GM12878 (cell line): ENCODE measurements around the gene RORB. TPM values are rescaled to one million over a fixed set of nuclear protein-coding genes. Genes with fewer than 3 reads are reported as not detected.

ENCODE experiments used
- ATAC-seq: fragments of 200-7000 bp; cut with Tn5 transposase; 3 replicates; pipeline ENCODE4 v1.9.1; 2020; ENCODE audit warnings: mild to moderate bottlenecking, moderate library complexity
- BruUV-seq: library from RNA; stranded (reverse); fragments of 400-500 nt; replicated peaks from 2 replicates; lab custom pipeline; 2021; lab: Mats Ljungman, UMichigan
- CTCF ChIA-PET: fragments of 300-600 bp; sonication (Branson Sonifier 250); formaldehyde crosslinking; extraction: SDS; loops from one replicate; lab custom pipeline; 2021; ENCODE audit warnings: inconsistent platforms; lab: Yijun Ruan, JAX
- POLR2A ChIA-PET: fragments of 350-600 bp; formaldehyde crosslinking; extraction: SDS; loops from one replicate; lab custom pipeline; 2021; ENCODE audit warnings: inconsistent platforms; lab: Charles Lee
- RAD21 ChIA-PET: fragments of 300-600 bp; sonication (Branson Sonifier 250); formaldehyde crosslinking; loops from one replicate; lab custom pipeline; 2023; ENCODE audit warnings: antibody characterized with exemption; ENCODE audit not compliant: unreplicated experiment; lab: Charles Lee
- SMC1A ChIA-PET: fragments of 300-600 bp; sonication (Branson Sonifier 250); formaldehyde crosslinking; loops from one replicate; lab custom pipeline; 2023; ENCODE audit not compliant: unreplicated experiment, uncharacterized antibody; lab: Charles Lee
- DNase-seq: peaks from one replicate; pipeline ENCODE4 v3.0.0-alpha.2; 2011; ENCODE audit warnings: low read depth, low spot score
- FAIRE-seq: peaks from 3 replicates; lab custom pipeline; 2011; peaks lifted over from hg19 to GRCh38; lab: Jason Lieb, UNC
- H2AFZ ChIP-seq: 2 replicates; pipeline ENCODE4 v1.6.0; 2011; ENCODE audit warnings: low read depth, low read length, control low read depth; ENCODE audit not compliant: control insufficient read depth
- H3K27ac ChIP-seq: 2 replicates; pipeline ENCODE4 v1.5.1; 2011; ENCODE audit warnings: control low read depth; ENCODE audit not compliant: control insufficient read depth, insufficient read depth
- H3K27me3 ChIP-seq, 2 experiments: replicated peaks in 1 of 2; 2 replicates each; pipeline versions ENCODE4 v1.6.0 to v1.6.1; 2011; ENCODE audit warnings: low read length in 1 of 2; ENCODE audit not compliant: control insufficient read depth in 2 of 2, insufficient read depth in 2 of 2
- H3K36me3 ChIP-seq, 2 experiments: 2 replicates each; pipeline ENCODE4 v1.5.1; 2011; ENCODE audit warnings: low read length in 1 of 2; ENCODE audit not compliant: control insufficient read depth in 2 of 2, insufficient read depth in 2 of 2
- H3K4me1 ChIP-seq: 2 replicates; pipeline ENCODE4 v1.6.1; 2011; ENCODE audit warnings: mild to moderate bottlenecking, low read length, moderate library complexity, mixed read lengths; ENCODE audit not compliant: control insufficient read depth, insufficient read depth
- H3K4me2 ChIP-seq: 2 replicates; pipeline ENCODE4 v1.6.0; 2011; ENCODE audit warnings: control low read depth; ENCODE audit not compliant: control insufficient read depth, insufficient read depth
- H3K4me3 ChIP-seq: fragments of 200-600 bp; sonication (generic); 2 replicates; pipeline ENCODE4 v1.5.1; 2016
- H3K79me2 ChIP-seq: 2 replicates; pipeline ENCODE4 v1.6.0; 2011; ENCODE audit warnings: low read length; ENCODE audit not compliant: control insufficient read depth, insufficient read depth
- H3K9ac ChIP-seq: 2 replicates; pipeline ENCODE4 v1.8.0; 2011; ENCODE audit warnings: low read length, control low read depth, mixed read lengths; ENCODE audit not compliant: control insufficient read depth, insufficient read depth
- H3K9me3 ChIP-seq: replicated peaks from 3 replicates; pipeline ENCODE4 v1.5.1; 2011; ENCODE audit warnings: mild to moderate bottlenecking, low read length; ENCODE audit not compliant: control insufficient read depth, insufficient read depth
- H4K20me1 ChIP-seq: 2 replicates; pipeline ENCODE4 v1.6.0; 2011; ENCODE audit not compliant: control insufficient read depth, insufficient read depth
- CHD4 ChIP-seq: fragments of 200-600 bp; sonication (generic); IDR thresholded peaks from 2 replicates; pipeline ENCODE4 v1.6.1; 2016; ENCODE audit warnings: mild to moderate bottlenecking
- ELK1 ChIP-seq: IDR thresholded peaks from 2 replicates; pipeline ENCODE4 v1.6.1; 2012; ENCODE audit warnings: low read depth, low read length, improper control_type of control experiment
- GABPA ChIP-seq: IDR thresholded peaks from 2 replicates; pipeline ENCODE4 v1.6.1; 2014; ENCODE audit warnings: antibody characterized with exemption, low read depth, mild to moderate bottlenecking, inconsistent platforms
- MTA2 ChIP-seq: fragments of 450-650 bp; IDR thresholded peaks from 2 replicates; pipeline ENCODE4 v1.6.1; 2016; ENCODE audit warnings: low read depth, mild to moderate bottlenecking, moderate library complexity
- NFYA ChIP-seq: IDR thresholded peaks from 2 replicates; pipeline ENCODE4 v1.6.1; 2011; ENCODE audit warnings: low read depth, mild to moderate bottlenecking, low read length, improper control_type of control experiment, borderline replicate concordance
- PAX5 ChIP-seq: IDR thresholded peaks from 2 replicates; pipeline ENCODE4 v1.6.1; 2011; ENCODE audit warnings: low read depth, low read length, borderline replicate concordance
- ZBED1 ChIP-seq: IDR thresholded peaks from 2 replicates; pipeline ENCODE4 v1.6.1; 2016; ENCODE audit warnings: borderline replicate concordance
- ZNF207 ChIP-seq: fragments of 450-650 bp; IDR thresholded peaks from 2 replicates; pipeline ENCODE4 v1.6.1; 2014; ENCODE audit warnings: antibody characterized with exemption, mild to moderate bottlenecking, borderline replicate concordance
- WGBS: methylation state at CpG from one replicate; pipeline ENCODE4 v1.1.6; 2016; ENCODE audit warnings: low lambda C conversion rate; ENCODE audit not compliant: insufficient replicate concordance, insufficient coverage; ENCODE audit errors: missing lambda C conversion rate; 5-methylcytosine and 5-hydroxymethylcytosine counted together
- in situ Hi-C: fragments of 300-500 bp; cut with MboI; formaldehyde crosslinking; loops from 9 replicates; pipeline ENCODE4 v1.14.3; 2018; ENCODE audit warnings: mixed read lengths
- intact Hi-C: fragments of 100-400 bp; cut with micrococcal nuclease; formaldehyde crosslinking; loops from one replicate; pipeline ENCODE4 v1.14.2; 2022; ENCODE audit not compliant: unreplicated experiment
- polyA plus RNA-seq, 11 experiments: library from polyadenylated mRNA; depleted of rRNA in 4 of 11; unstranded in 6 of 11; stranded (reverse) in 5 of 11; fragments of >200 nt; fragmentation: Nextera tagmentation in 4 of 11; fragmentation: Illumina TruSeq in 1 of 11; extraction: Ambion mirVana in 4 of 11; extraction: Trizol in 1 of 11; gene quantifications; 1 replicate in 1 of 11; 2 replicates in 10 of 11; pipeline versions ENCODE4 v1.2.1 to v1.2.3, GENCODE V29; 2011 to 2016; ENCODE audit warnings: inconsistent platforms in 2 of 11, missing spikeins in 2 of 11, low read depth in 1 of 11
- total RNA-seq, 4 experiments: library from RNA; depleted of rRNA in 3 of 4; stranded (reverse); fragments of >200 nt in 3 of 4; fragmentation: Illumina TruSeq in 1 of 4; extraction: Trizol in 1 of 4; gene quantifications; 2 replicates each; pipeline versions ENCODE4 v1.2.1 to v1.2.3, GENCODE V29; 2013 to 2021

The RORB gene
- total and polyA plus RNA-seq, 10 of the 15 experiments (the other 5 are each of a cell fraction or from before 2014, with no cell fraction given) = under 0.01 to 0.01 TPM; not detected in 8

- Histone ChIP-seq H3K79me2 (no peaks in the 10 kb centered on the region), H3K27ac (no peak overlapping the region), H3K36me3 (no peaks in the 10 kb centered on the region), H3K4me1 (no peaks in the 10 kb centered on the region), H3K4me2 (no peak overlapping the region), H4K20me1 (no peaks in the 10 kb centered on the region), H3K9me3 (no peaks in the 10 kb centered on the region), H3K4me3 (no peak overlapping the region), H3K9ac (no peak overlapping the region)
- ChIA-PET POLR2A (no interaction called here), SMC1A (no interaction called here)
- no peak for DNase-seq
- WGBS = 7% methylated on average over 5 of the region's 5 CpGs
- in situ Hi-C loops (no loop called here), intact Hi-C loops (no loop called here)
- no TSS peak for BruUV-seq
- no peak for TF ChIP-seq MTA2
- TF ChIP-seq CHD4 = no peak
- TF ChIP-seq ZBED1 = no peak
- no peak for TF ChIP-seq ZNF207
- TF ChIP-seq GABPA = no peak
- TF ChIP-seq PAX5 = no peak
- TF ChIP-seq, all 136 proteins: peak for 0
- ChIA-PET RAD21 (no interaction called here), CTCF (no interaction called here)
- no peak overlapping the region for H2AFZ ChIP-seq
- FAIRE-seq (no peak), ATAC-seq (no peak)
- peaks cover 0 to 1% of the 10 kb centered on the region in 2 experiments; a peak in 1 of 4 replicates for H3K27me3 ChIP-seq
These were observed 224.8 kb downstream of the RORB start for GRCh38 chr9:74721696-74722660.

GRCh38 chr9:74724317-74724716 lies 227.2 kb downstream of the RORB start:
- no peak overlapping the region for H3K4me3 ChIP-seq
- ChIA-PET SMC1A (no interaction called here), RAD21 (no interaction called here), POLR2A (no interaction called here), CTCF (no interaction called here)
- no peaks in the 10 kb centered on the region for H4K20me1 ChIP-seq
- H3K4me1 ChIP-seq = no peaks in the 10 kb centered on the region
- no peak for TF ChIP-seq NFYA
- no peak for TF ChIP-seq ELK1
- no peak for ATAC-seq
- H3K79me2 ChIP-seq = no peaks in the 10 kb centered on the region
- H3K27me3 ChIP-seq = peaks cover 0 to 1% of the 10 kb centered on the region in 2 experiments; a peak in 1 of 4 replicates
- H3K9ac ChIP-seq = no peak overlapping the region
- H3K9me3 ChIP-seq = no peaks in the 10 kb centered on the region
- H3K4me2 ChIP-seq = no peak overlapping the region
- no peak overlapping the region for H3K27ac ChIP-seq
- intact Hi-C loops (no loop called here), in situ Hi-C loops (no loop called here)
- no peak overlapping the region for H2AFZ ChIP-seq
- FAIRE-seq = no peak
- no TSS peak for BruUV-seq
- DNase-seq = no peak
- H3K36me3 ChIP-seq = no peaks in the 10 kb centered on the region
- 12% methylated on average over 5 of the region's 5 CpGs for WGBS
